Measurements from ENCODE around the gene TRIM37.

TRIM37 gene

DNA sequence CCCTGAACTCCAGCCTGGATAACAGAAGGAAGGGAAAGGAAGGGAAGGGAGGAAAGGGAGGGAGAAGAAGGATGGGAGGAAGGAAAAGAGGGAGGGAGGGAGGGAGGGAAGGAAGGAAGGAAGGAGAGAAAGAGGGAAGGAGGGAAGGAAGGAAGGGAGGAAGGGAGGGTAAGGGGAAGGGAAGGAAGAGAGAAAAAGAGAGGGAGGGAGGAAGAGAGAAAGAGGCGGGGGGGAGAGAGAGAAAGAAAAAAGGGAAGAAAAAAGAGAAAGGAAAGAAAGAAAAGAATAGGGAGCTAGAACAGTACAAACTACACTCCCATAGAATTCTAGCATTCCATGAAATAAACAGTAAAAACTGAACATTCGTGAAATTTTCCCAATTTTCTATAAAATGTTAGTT is 23.1 kb upstream of the TRIM37 start:
- POLR2A ChIA-PET = interaction anchor here (1.1 kb wide), 1 partner anchor 21 kb away, joined by 3 read pairs; no protein-coding TSS in a partner anchor
- H3K36me3 ChIP-seq (ENCODE audit: control insufficient read depth in 2 of 2, insufficient read depth in 1 of 2, low read length in 2 of 2) = peaks cover 31 to 52% of the 10 kb centered on the region in 2 experiments
- H3K27ac ChIP-seq (ENCODE audit: extremely low read depth, low read depth, low read length) = no peak overlapping the region
- H3K9me3 ChIP-seq (ENCODE audit: control insufficient read depth, insufficient read depth, low read depth, low read length) = no peaks in the 10 kb centered on the region
- no peak overlapping the region for H3K4me3 ChIP-seq (ENCODE audit: low read depth, low read length)
- CTCF ChIA-PET = no interaction called here
- H3K4me1 ChIP-seq (ENCODE audit: control insufficient read depth, insufficient read depth, low read length) = no peaks in the 10 kb centered on the region
- TF ChIP-seq ZNF394 (tag by site-specific recombination; IDR thresholded peaks at IDR 0.05; ENCODE audit: borderline replicate concordance) (no peak), PRDM1 (tag by site-specific recombination; IDR thresholded peaks at IDR 0.05) (peak; percentile 69), ZNF366 (tag by site-specific recombination; conservative IDR thresholded peaks at IDR 0.05) (peak; percentile 81), ZNF174 (tag by site-specific recombination; IDR thresholded peaks at IDR 0.05) (no peak)

DNA sequence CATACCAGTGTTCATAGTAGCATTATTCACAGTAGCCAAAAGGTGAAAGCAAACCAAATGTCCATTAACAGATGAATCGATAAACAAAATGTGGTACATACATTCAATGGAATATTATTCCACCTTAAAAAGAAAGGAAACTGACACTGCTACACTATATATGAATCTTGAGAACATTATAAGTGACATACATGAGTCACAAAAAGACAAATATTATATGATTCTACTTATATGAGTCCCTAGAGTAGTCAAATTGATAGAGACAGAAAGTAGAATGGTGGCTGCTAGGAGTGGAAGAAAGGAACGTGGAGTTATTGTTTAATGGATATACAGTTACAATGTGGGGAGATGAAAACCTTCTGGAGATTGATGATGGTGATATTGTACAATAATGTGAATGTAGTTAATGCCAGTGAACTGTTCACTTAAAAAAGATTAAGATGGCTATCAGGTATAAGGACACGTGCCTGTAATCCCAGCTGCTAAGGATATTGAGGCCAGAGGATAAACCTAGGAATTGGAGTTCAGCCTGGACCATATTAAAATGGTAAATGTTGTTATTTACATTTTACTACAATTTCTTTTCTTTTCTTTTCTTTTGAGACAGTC is 20.2 kb upstream of the TRIM37 start:
- Histone ChIP-seq H3K4me1 (ENCODE audit: control insufficient read depth, insufficient read depth, low read length) (no peaks in the 10 kb centered on the region), H3K4me3 (ENCODE audit: low read depth, low read length) (no peak overlapping the region), H3K9me3 (ENCODE audit: control insufficient read depth, insufficient read depth, low read depth, low read length) (no peaks in the 10 kb centered on the region), H3K27ac (ENCODE audit: extremely low read depth, low read depth, low read length) (no peak overlapping the region), H3K36me3 (ENCODE audit: control insufficient read depth in 2 of 2, insufficient read depth in 1 of 2, low read length in 2 of 2) (peaks cover 45 to 76% of the 10 kb centered on the region in 2 experiments)
- TF ChIP-seq, protein P1, sequence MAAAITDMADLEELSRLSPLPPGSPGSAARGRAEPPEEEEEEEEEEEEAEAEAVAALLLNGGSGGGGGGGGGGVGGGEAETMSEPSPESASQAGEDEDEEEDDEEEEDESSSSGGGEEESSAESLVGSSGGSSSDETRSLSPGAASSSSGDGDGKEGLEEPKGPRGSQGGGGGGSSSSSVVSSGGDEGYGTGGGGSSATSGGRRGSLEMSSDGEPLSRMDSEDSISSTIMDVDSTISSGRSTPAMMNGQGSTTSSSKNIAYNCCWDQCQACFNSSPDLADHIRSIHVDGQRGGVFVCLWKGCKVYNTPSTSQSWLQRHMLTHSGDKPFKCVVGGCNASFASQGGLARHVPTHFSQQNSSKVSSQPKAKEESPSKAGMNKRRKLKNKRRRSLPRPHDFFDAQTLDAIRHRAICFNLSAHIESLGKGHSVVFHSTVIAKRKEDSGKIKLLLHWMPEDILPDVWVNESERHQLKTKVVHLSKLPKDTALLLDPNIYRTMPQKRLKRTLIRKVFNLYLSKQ (tag by site-specific recombination; IDR thresholded peaks at IDR 0.05; ENCODE audit: borderline replicate concordance) = no peak
- TF ChIP-seq, protein P2, sequence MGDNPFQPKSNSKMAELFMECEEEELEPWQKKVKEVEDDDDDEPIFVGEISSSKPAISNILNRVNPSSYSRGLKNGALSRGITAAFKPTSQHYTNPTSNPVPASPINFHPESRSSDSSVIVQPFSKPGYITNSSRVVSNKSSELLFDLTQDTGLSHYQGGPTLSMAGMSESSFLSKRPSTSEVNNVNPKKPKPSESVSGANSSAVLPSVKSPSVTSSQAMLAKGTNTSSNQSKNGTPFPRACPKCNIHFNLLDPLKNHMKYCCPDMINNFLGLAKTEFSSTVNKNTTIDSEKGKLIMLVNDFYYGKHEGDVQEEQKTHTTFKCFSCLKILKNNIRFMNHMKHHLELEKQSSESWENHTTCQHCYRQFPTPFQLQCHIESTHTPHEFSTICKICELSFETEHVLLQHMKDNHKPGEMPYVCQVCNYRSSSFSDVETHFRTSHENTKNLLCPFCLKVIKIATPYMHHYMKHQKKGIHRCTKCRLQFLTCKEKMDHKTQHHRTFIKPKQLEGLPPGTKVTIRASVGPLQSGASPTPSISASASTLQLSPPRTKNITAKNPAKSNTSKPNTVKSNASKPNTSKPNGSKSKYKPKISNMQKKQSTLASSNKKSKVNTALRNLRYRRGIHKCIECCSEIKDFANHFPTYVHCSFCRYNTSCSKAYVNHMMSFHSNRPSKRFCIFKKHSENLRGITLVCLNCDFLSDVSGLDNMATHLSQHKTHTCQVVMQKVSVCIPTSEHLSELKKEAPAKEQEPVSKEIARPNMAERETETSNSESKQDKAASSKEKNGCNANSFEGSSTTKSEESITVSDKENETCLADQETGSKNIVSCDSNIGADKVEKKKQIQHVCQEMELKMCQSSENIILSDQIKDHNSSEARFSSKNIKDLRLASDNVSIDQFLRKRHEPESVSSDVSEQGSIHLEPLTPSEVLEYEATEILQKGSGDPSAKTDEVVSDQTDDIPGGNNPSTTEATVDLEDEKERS (tag by site-specific recombination; IDR thresholded peaks at IDR 0.05) = no peak
- TF ChIP-seq, protein P3, sequence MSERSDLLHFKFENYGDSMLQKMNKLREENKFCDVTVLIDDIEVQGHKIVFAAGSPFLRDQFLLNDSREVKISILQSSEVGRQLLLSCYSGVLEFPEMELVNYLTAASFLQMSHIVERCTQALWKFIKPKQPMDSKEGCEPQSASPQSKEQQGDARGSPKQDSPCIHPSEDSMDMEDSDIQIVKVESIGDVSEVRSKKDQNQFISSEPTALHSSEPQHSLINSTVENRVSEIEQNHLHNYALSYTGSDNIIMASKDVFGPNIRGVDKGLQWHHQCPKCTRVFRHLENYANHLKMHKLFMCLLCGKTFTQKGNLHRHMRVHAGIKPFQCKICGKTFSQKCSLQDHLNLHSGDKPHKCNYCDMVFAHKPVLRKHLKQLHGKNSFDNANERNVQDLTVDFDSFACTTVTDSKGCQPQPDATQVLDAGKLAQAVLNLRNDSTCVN (tag by site-specific recombination; optimal IDR thresholded peaks at IDR 0.05) = no peak
- TF ChIP-seq SP3 (tag by site-specific recombination; IDR thresholded peaks at IDR 0.05) = no peak
- no peak for TF ChIP-seq MEIS1 (CRISPR knock-in tag; IDR thresholded peaks at IDR 0.05; ENCODE audit: borderline replicate concordance)
- no peak for TF ChIP-seq ZNF19 (tag by site-specific recombination; IDR thresholded peaks at IDR 0.05; ENCODE audit: low read depth)
- no peak for TF ChIP-seq TRIM28 (IDR thresholded peaks at IDR 0.05; ENCODE audit: borderline replicate concordance, low read length)
- no peak for TF ChIP-seq ZNF2 (tag by site-specific recombination; IDR thresholded peaks at IDR 0.05)
- no peak for TF ChIP-seq BCL11B (tag by site-specific recombination; IDR thresholded peaks at IDR 0.05; ENCODE audit: low read depth)
- no peak for TF ChIP-seq SP2 (tag by site-specific recombination; IDR thresholded peaks at IDR 0.05)
- TF ChIP-seq ZNF214 (tag by site-specific recombination; IDR thresholded peaks at IDR 0.05; ENCODE audit: borderline replicate concordance) = no peak
- CTCF ChIA-PET = no interaction called here
- POLR2A ChIA-PET = no interaction called here

DNA sequence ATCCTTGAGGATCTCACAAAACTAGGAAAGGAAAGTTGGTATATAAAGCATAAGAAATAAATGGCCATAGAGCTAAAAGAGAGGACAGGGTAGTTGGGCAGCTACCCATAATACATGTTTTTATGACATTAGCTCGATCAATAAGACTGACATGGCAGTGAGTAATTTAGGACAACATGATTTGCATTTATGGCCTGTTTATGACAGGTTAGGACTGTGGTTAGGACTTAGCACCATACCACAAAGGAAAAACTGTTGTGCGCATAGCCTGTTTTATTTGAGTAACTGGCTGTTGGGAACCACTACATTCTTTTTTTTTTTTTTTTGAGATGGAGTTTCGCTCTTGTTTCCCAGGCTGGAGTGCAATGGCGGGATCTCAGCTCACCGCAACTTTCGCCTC is 18.0 kb upstream of the TRIM37 start:
- Histone ChIP-seq H3K27ac (ENCODE audit: extremely low read depth, low read depth, low read length) (no peak overlapping the region), H3K36me3 (ENCODE audit: control insufficient read depth in 2 of 2, insufficient read depth in 1 of 2, low read length in 2 of 2) (peaks cover 46 to 81% of the 10 kb centered on the region in 2 experiments), H3K9me3 (ENCODE audit: control insufficient read depth, insufficient read depth, low read depth, low read length) (no peaks in the 10 kb centered on the region), H3K4me1 (ENCODE audit: control insufficient read depth, insufficient read depth, low read length) (no peaks in the 10 kb centered on the region), H3K4me3 (ENCODE audit: low read depth, low read length) (no peak overlapping the region)
- POLR2A ChIA-PET = interaction anchor here (0.6 to 1.6 kb wide), 3 partner anchors 18 to 124 kb away, joined by 3 to 6 read pairs (median 4); partner anchors contain the start of genes PRR11, SKA2 and TRIM37
- CTCF ChIA-PET = interaction anchor here (0.6 kb wide), 2 partner anchors 39 to 478 kb away, joined by 3 to 4 read pairs; no protein-coding TSS in a partner anchor
- TF ChIP-seq HOXC10 (CRISPR knock-in tag; IDR thresholded peaks at IDR 0.05) (no peak), ZSCAN23 (tag by site-specific recombination; IDR thresholded peaks at IDR 0.05) (no peak)
- TF ChIP-seq, protein P4, sequence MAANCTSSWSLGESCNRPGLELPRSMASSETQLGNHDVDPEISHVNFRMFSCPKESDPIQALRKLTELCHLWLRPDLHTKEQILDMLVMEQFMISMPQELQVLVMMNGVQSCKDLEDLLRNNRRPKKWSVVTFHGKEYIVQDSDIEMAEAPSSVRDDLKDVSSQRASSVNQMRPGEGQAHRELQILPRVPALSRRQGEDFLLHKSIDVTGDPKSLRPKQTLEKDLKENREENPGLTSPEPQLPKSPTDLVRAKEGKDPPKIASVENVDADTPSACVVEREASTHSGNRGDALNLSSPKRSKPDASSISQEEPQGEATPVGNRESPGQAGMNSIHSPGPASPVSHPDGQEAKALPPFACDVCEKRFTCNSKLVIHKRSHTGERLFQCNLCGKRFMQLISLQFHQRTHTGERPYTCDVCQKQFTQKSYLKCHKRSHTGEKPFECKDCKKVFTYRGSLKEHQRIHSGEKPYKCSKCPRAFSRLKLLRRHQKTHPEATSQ (tag by site-specific recombination; IDR thresholded peaks at IDR 0.05) = no peak
- TF ChIP-seq, protein P5, sequence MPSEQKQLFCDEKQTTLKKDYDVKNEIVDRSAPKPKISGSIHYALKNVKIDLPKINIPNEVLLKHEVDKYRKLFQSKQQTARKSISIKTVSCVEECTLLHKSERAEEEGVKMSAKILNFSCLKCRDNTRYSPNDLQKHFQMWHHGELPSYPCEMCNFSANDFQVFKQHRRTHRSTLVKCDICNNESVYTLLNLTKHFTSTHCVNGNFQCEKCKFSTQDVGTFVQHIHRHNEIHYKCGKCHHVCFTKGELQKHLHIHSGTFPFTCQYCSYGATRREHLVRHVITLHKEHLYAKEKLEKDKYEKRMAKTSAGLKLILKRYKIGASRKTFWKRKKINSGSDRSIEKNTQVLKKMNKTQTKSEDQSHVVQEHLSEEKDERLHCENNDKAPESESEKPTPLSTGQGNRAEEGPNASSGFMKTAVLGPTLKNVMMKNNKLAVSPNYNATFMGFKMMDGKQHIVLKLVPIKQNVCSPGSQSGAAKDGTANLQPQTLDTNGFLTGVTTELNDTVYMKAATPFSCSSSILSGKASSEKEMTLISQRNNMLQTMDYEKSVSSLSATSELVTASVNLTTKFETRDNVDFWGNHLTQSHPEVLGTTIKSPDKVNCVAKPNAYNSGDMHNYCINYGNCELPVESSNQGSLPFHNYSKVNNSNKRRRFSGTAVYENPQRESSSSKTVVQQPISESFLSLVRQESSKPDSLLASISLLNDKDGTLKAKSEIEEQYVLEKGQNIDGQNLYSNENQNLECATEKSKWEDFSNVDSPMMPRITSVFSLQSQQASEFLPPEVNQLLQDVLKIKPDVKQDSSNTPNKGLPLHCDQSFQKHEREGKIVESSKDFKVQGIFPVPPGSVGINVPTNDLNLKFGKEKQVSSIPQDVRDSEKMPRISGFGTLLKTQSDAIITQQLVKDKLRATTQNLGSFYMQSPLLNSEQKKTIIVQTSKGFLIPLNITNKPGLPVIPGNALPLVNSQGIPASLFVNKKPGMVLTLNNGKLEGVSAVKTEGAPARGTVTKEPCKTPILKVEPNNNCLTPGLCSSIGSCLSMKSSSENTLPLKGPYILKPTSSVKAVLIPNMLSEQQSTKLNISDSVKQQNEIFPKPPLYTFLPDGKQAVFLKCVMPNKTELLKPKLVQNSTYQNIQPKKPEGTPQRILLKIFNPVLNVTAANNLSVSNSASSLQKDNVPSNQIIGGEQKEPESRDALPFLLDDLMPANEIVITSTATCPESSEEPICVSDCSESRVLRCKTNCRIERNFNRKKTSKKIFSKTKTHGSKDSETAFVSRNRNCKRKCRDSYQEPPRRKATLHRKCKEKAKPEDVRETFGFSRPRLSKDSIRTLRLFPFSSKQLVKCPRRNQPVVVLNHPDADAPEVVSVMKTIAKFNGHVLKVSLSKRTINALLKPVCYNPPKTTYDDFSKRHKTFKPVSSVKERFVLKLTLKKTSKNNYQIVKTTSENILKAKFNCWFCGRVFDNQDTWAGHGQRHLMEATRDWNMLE (tag by site-specific recombination; conservative IDR thresholded peaks at IDR 0.05; ENCODE audit: low read depth) = no peak
